ENCODE results near the gene WIPF3. TPM values are rescaled to one million over a fixed set of nuclear protein-coding genes. Genes with fewer than 3 reads are reported as not detected.

WIPF3 gene
- total and polyA plus RNA-seq, 8 donors: 0.50 to 1.7 (median 1.0) TPM; not detected in 1

GRCh38 chr7:29962035-29962434, 155.7 kb downstream of the WIPF3 start:
- no peak for TF ChIP-seq CTCF (IDR thresholded peaks at IDR 0.05)
- Histone ChIP-seq H3K27me3 (no peaks in the 10 kb centered on the region), H3K27ac (no peak overlapping the region), H3K4me1 (no peaks in the 10 kb centered on the region), H3K4me3 (no peak overlapping the region), H3K9me3 (no peaks in the 10 kb centered on the region), H3K36me3 (no peaks in the 10 kb centered on the region)
- DNase-seq: no peak
- intact Hi-C loops (cut with DNase I): no loop called here
- no peak for ATAC-seq

- ATAC-seq (no peak), DNase-seq (no peak)
- no peak for TF ChIP-seq CTCF (IDR thresholded peaks at IDR 0.05)
- no peaks in the 10 kb centered on the region for H3K27me3 ChIP-seq
- H3K4me3 ChIP-seq: no peak overlapping the region
- intact Hi-C loops (cut with DNase I): no loop called here
- no peak overlapping the region for H3K27ac ChIP-seq
- no peaks in the 10 kb centered on the region for H3K4me1 ChIP-seq
- no peaks in the 10 kb centered on the region for H3K36me3 ChIP-seq
- no peaks in the 10 kb centered on the region for H3K9me3 ChIP-seq
Observed at GRCh38 chr7:29965030-29965429, 158.7 kb downstream of the WIPF3 start.

Other genes with a start within 250 kb of the WIPF3 start
- 1 to 10 TPM in 1 of 2 donors, under 1 TPM in 1; 0.15 to 1.8 TPM for gene PRR15, start 242.7 kb upstream of the WIPF3 start, total RNA-seq
- under 1 TPM in 5 of 6 donors, not detected in 1; 0.15 to 0.38 (median 0.22) TPM for gene PRR15, start 242.7 kb upstream of the WIPF3 start, polyA plus RNA-seq (ENCODE audit: insufficient read length in 6 of 6)
- gene SCRN1, start 183.3 kb downstream of the WIPF3 start, total RNA-seq: 10 to 100 TPM; 25.5 to 39.8 TPM
- 10 to 100 TPM; 34.0 to 42.6 (median 36.9) TPM for gene SCRN1, start 183.3 kb downstream of the WIPF3 start, polyA plus RNA-seq (ENCODE audit: insufficient read length in 6 of 6)
- 10 to 100 TPM; 26.7 to 32.6 TPM for gene FKBP14, start 220.2 kb downstream of the WIPF3 start, total RNA-seq
- gene FKBP14, start 220.2 kb downstream of the WIPF3 start, polyA plus RNA-seq (ENCODE audit: insufficient read length in 6 of 6): 10 to 100 TPM; 27.1 to 38.9 (median 33.0) TPM
- gene PLEKHA8, start 221.9 kb downstream of the WIPF3 start, total RNA-seq: 10 to 100 TPM in 1 of 2 donors, 1 to 10 TPM in 1; 9.8 to 13.2 TPM
- gene PLEKHA8, start 221.9 kb downstream of the WIPF3 start, polyA plus RNA-seq (ENCODE audit: insufficient read length in 6 of 6): 10 to 100 TPM; 16.1 to 19.2 (median 18.7) TPM